Measurements from ENCODE around the gene ABLIM1. TPM values are rescaled to one million over a fixed set of nuclear protein-coding genes. Genes with fewer than 3 reads are reported as not detected.

ABLIM1 gene
- total RNA-seq, 1 donor from 2014 or later: 473 TPM

GRCh38 chr10:114629824-114630730, 28.0 kb downstream of the ABLIM1 start:
- DNase-seq (ENCODE audit: low spot score): no peak
- intact Hi-C loops (cut with DNase I): loop anchor here (1.0 to 10.0 kb wide), 6 partner anchors 26 to 192 kb away; partner anchors contain the start of gene FHIP2A

GRCh38 chr10:114629083-114629823, 28.8 kb downstream of the ABLIM1 start:
- no peak for DNase-seq (ENCODE audit: low spot score)
- intact Hi-C loops (cut with DNase I): loop anchor here (1.0 to 10.0 kb wide), 4 partner anchors 25 to 154 kb away; no protein-coding TSS in a partner anchor

- intact Hi-C loops (cut with DNase I): loop anchor here (5.0 to 10.0 kb wide), 3 partner anchors 53 to 153 kb away; no protein-coding TSS in a partner anchor
- DNase-seq (ENCODE audit: low spot score): no peak
Observed at GRCh38 chr10:114628106-114628505, 30.0 kb downstream of the ABLIM1 start.

- intact Hi-C loops (cut with DNase I): loop anchor here (5.0 to 10.0 kb wide), 3 partner anchors 52 to 152 kb away; no protein-coding TSS in a partner anchor
- no peak for DNase-seq (ENCODE audit: low spot score)
Observed at GRCh38 chr10:114626841-114627240, 31.2 kb downstream of the ABLIM1 start.

- intact Hi-C loops (cut with DNase I): loop anchor here (5.0 to 10.0 kb wide), 3 partner anchors 50 to 150 kb away; no protein-coding TSS in a partner anchor
- no peak for DNase-seq (ENCODE audit: low spot score)
Observed at GRCh38 chr10:114624951-114625780, 32.9 kb downstream of the ABLIM1 start.

- DNase-seq (ENCODE audit: low spot score): no peak
- intact Hi-C loops (cut with DNase I): loop anchor here (10.0 kb wide), 2 partner anchors 50 to 150 kb away; no protein-coding TSS in a partner anchor
Observed at GRCh38 chr10:114624422-114624821, 33.7 kb downstream of the ABLIM1 start.

GRCh38 chr10:114623661-114624294, 34.3 kb downstream of the ABLIM1 start:
- intact Hi-C loops (cut with DNase I): loop anchor here (10.0 kb wide), 2 partner anchors 49 to 149 kb away; no protein-coding TSS in a partner anchor
- DNase-seq (ENCODE audit: low spot score): no peak

- DNase-seq (ENCODE audit: low spot score): no peak
- intact Hi-C loops (cut with DNase I): loop anchor here (10.0 kb wide), 2 partner anchors 48 to 148 kb away; no protein-coding TSS in a partner anchor
Observed at GRCh38 chr10:114623155-114623554, 34.9 kb downstream of the ABLIM1 start.

- intact Hi-C loops (cut with DNase I): no loop called here
- no peak for DNase-seq (ENCODE audit: low spot score)
Observed at GRCh38 chr10:114618722-114619121, 39.4 kb downstream of the ABLIM1 start.

- no peak for DNase-seq (ENCODE audit: low spot score)
- intact Hi-C loops (cut with DNase I): no loop called here
Observed at GRCh38 chr10:114616516-114616915, 41.6 kb downstream of the ABLIM1 start.

- intact Hi-C loops (cut with DNase I): no loop called here
- DNase-seq (ENCODE audit: low spot score): no peak
Observed at GRCh38 chr10:114616103-114616502, 42.0 kb downstream of the ABLIM1 start.

GRCh38 chr10:114615600-114616007, 42.5 kb downstream of the ABLIM1 start:
- intact Hi-C loops (cut with DNase I): no loop called here
- no peak for DNase-seq (ENCODE audit: low spot score)

GRCh38 chr10:114613237-114613979, 44.7 kb downstream of the ABLIM1 start:
- no peak for DNase-seq (ENCODE audit: low spot score)
- intact Hi-C loops (cut with DNase I): no loop called here

- DNase-seq (ENCODE audit: low spot score): no peak
- intact Hi-C loops (cut with DNase I): no loop called here
Observed at GRCh38 chr10:114611617-114612016, 46.5 kb downstream of the ABLIM1 start.

- intact Hi-C loops (cut with DNase I): no loop called here
- DNase-seq (ENCODE audit: low spot score): no peak
Observed at GRCh38 chr10:114609518-114610426, 48.3 kb downstream of the ABLIM1 start.

- intact Hi-C loops (cut with DNase I): no loop called here
- no peak for DNase-seq (ENCODE audit: low spot score)
Observed at GRCh38 chr10:114607358-114607998, 50.6 kb downstream of the ABLIM1 start.

All from cardiac septum (tissue), 1 donor.